Activated CD4-positive, alpha-beta T cell treated with anti-CD3 and anti-CD28 coated beads, Interleukin-2, Interleukin-6, amounts not matched to agents 100 ng/mL and 50 ng/mL, durations not matched to agents 16 hours and 8 hours (primary cell): ENCODE results near the gene FADS2.
A peak's percentile ranks its signal among the peaks of the same experiment; 100 is the strongest.
"Not testable (repeated sequence)": the region's sequence is repeated elsewhere in the genome, so short reads cannot be mapped to it uniquely, and the experiment has no call there.

Source experiments
- DNase-seq: peaks from one replicate; pipeline ENCODE4 v3.0.0-alpha.2; 2020

The FADS2 gene

DNA sequence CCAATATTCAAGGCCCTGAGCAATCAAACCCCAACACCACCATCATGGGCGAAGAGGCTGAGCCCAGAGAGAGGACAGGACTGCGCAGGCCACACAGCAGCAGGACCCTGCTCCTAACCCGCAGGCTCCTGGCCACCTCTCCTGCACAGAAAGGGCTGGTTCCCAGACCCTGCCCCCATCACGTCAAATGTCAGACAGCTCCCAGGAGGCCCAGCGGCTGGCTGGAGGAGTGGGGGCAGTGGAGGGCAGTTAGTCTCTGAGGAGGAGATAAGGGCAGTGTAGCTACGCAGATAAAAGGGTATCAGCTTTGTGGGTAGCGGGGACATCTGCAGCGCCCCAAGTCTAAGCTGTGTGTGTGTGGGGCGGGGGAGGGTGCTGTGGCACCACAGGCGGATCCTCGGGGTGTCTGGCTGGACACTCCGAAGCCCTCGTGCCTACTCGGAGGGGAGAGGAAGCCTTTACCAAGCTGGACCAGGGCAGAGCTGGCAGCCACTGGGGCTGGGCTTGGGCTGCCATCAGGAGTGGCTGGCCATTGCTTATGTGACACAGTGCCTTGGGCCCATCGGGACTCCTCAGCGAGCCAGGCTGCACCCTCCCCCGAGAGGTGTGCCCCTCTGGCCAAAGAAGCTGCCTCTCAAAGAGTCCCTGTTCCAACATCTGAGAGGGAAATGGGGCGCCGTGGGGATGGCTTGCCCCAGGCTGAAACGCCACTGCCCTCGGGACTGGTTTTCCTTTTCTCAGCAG, 41.8 kb downstream of the FADS2 start:
- DNase-seq = no peak

DNA sequence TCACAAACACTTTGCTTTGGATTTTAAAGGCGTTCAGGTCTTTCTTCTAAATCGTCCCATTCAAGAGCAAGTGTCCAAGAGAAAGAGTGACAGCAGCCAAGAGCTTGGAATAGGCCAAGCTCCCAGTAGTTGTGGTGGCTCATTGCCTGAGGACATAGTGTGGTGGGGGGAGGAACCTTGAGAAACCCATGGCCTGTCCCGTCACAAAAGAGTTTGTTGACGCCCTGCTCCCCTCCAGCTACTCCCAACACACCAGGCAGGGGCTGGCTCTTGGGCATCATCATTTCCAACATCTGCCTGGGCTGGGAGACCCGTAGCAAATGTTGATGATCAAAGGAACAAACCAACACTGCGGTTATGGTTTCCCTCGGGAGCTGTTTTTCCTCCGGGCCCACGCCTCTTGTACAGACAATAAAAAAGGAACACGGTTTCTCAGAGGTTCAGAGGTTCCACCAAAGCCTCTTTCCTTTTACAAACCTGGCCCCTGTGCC, 42.5 kb downstream of the FADS2 start:
- no peak for DNase-seq

GRCh38 chr11:61871158-61871597, 43.1 kb downstream of the FADS2 start:
- peak; percentile 79 for DNase-seq

DNA sequence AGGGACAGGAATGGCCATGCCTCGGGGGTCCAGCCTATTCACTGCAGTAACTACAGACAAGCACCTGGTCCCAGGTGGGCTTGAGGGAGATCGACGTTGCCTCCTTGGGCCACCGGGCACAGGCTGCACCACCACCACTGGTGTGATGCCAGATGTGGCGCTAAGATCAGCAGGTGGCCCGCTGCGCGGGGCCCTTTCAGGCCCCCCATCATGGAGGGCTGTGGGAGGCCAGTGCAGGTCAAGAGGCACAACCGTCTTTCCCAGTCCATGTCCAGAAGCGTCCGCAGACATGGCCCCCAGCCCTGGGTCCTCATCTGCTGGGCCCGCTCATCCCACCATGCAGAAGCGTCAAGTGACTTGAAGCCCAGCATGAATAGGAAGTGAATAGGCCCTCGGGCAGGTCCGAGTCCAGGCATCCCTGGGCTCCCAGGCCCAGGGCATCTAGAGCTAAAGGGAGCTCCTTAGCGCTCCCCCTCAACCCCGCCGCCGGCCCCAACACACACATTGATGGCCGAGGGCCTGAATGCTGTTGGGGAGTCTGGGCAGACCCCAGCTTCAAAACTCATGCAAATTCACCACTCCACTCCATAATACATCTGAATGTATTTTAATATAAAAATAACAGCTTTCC, 45.0 kb downstream of the FADS2 start:
- DNase-seq = no peak

GRCh38 chr11:61873588-61874376, 45.7 kb downstream of the FADS2 start:
- DNase-seq = no peak

- DNase-seq = no peak
Measured at GRCh38 chr11:61874377-61874809, 46.3 kb downstream of the FADS2 start.

GRCh38 chr11:61874853-61875252, 46.8 kb downstream of the FADS2 start:
- DNase-seq = no peak

DNA sequence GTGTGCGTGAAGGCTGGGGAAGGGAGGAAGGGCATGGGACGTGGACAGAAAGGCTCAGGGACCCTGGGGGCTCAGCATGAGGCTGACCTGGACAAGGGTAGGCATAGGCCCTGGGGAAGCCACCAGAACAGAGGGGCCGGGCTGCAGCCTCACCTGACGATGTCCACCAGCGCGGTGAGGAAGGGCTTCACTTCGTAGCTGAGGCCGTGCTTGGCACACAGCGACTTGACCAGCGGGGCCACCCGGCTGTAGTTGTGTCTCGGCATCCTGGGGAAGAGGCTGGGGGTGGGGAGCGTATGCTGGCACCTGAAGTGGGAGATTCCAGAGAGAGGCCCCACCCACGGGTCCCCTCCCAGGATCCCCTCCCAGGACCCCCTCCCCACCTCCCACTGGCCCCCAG, 47.6 kb downstream of the FADS2 start:
- no peak for DNase-seq

DNA sequence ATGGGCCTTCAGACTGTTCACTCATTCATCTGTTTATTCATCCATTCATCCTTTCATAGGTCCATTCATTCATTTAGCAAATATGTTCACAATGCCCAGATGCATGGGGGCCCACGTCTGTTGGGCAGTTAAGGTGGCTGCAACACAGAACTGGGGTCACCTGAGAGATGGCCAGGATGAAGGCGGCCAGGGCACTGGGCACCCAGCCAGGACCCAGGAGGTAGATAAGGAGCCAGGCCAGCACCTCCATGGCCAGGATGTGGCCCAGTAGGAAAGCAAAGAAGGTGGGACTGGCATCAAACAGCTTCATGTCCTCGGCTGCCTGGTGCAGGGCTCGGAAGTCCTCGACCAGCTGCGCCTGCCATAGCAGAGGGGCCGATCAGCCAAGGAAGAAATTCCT, 51.1 kb downstream of the FADS2 start:
- no peak for DNase-seq

GRCh38 chr11:61880031-61880430, 51.9 kb downstream of the FADS2 start:
- no peak for DNase-seq

DNA sequence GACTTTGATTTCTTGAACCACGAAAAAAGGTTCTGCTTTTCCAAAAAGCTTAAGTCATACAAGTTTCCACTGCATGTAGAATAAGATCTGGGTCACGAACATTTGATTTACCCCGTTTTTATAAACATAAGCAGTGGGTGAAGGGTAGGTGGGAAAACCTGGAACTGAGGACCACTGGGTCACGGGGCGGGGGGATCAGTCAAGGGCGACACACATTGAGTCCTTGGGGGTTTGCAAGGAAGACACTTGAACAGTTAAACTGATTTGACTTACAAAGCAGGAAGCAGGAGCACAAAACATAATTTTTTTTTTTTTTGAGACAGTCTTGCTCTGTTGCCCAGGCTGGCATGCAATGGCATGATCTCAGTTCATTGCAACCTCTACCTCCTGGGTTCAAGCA, 52.4 kb downstream of the FADS2 start:
- DNase-seq = no peak

GRCh38 chr11:61881397-61881796, 53.3 kb downstream of the FADS2 start:
- DNase-seq = no peak

- DNase-seq = not testable (repeated sequence)
Measured at GRCh38 chr11:61882267-61882666, 54.2 kb downstream of the FADS2 start.

DNA sequence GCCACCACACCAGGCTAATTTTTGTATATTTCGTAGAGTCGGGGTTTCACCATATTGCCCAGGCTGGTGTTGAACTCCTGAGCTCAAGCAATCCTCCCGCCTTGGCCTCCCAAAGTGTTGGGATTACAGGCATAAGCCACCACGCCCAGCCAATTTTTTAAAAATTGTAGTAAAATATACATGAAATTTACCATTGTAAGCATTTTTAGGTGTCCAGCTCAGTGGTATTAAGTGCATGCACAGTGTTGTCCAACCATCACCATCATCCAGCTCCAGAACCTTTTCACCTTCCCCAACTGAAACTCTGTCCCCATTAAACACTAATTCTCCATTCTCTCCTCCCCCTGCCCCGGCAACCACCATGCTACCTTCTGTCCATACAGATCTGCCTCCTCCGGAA, 54.8 kb downstream of the FADS2 start:
- DNase-seq = no peak

DNA sequence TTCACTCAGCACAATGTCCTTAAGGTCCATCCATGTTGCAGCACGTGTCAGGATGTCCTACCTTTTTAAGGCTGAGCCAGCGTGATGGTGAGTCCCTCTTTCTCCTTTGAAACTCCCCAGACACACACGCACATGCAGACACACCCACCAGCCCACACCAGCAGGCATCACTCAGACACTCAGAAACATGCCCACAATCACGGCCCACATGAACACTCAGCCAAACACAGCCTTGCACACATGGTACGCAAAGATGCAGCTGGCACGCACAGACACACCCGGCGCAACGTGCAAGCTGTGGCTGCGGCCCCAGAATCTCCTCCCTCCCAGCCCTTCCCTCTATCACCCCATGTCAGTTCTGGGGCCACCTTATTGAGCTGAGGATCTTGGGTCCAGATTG, 55.2 kb downstream of the FADS2 start:
- no peak for DNase-seq

GRCh38 chr11:61883947-61884346, 55.8 kb downstream of the FADS2 start:
- no peak for DNase-seq

DNA sequence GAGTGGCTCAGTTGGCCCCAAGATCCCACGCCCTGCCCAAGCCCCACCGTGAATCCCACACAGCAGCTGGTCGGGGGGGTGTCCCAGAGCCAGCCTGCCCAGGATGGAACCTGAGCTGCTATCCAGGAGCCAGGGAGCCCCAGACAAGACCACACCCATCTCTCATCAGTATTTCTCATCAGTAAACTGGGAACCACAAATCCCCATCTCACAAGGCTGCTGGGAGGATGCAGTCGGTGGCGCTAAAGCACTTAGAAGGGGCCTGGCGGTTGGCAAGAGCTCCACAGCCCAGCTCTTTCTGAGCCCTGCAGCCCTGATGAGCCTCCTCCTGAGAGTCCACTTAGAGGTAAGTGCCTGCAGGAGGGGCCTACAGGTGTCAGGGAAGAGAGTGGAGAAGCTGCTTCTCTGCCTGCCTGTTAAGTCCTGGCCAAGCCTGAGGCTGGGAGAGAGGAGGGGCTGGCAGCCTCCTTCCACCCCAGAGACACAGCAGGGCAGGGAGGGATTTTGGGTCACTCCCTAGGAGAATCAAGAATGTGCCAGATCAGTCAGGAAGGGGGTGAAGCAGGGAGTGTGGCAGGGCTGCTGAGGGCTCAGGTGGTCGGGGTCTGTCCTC, 57.2 kb downstream of the FADS2 start:
- DNase-seq = no peak

DNA sequence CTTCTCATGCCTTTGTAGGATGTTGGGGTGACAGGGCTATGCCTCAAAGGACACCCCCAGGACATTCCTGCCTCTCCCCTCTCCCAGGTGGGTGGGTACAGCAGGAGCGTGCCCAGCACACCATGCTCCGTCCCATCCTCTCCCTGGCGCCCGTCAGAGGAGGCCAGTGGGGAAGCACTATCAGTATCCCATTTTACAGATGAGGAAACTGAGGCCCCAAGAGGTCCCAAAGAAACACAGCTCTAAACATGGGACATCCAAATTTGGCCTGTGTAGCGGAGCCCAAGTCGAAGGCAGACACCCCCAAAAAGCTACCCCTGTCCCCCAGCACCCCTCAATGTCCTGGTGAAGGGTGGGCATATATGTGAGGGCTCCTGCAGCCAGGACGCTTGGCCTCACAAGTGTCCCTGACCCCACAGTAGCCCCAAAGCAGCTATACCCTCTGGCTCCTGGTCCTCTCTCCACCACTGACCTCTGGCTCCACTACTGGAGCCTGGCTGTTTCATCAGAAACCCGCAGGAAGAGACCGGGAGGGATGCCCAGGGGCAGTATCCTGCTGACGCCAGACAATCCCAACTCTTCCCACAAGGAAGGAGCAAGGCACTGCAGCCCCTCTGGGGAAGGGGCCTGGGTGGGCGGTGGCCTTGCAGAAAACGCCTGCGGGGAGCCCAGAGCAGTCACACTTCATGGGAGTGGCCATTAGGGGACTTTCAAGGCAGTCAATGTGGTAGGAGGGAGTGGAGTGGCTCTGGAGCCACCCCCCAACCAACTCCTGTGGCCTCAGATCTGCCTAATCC, 57.9 kb downstream of the FADS2 start:
- DNase-seq = no peak

DNA sequence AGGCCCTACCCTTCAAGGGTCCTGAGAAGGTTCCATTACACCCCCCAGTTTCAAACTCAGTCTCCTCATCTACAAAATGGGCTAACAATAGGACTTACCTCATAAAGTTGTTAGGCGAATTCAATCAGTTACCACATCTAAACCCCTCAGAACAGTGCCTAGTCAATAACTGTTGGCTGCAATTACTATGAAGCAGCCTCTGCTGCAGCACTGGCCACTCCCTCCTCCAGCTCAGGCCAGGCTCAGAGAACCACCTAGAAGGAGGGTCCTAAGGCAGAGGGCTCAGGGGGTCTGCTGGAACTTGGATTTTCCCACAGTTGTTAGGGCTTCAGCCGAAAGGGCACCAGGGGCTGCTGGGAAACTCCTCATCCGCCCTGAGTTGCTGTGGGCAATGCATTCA, 58.5 kb downstream of the FADS2 start:
- no peak for DNase-seq

GRCh38 chr11:61887839-61888494, 59.9 kb downstream of the FADS2 start:
- no peak for DNase-seq

- no peak for DNase-seq
Measured at GRCh38 chr11:61888590-61888989, 60.5 kb downstream of the FADS2 start.

DNA sequence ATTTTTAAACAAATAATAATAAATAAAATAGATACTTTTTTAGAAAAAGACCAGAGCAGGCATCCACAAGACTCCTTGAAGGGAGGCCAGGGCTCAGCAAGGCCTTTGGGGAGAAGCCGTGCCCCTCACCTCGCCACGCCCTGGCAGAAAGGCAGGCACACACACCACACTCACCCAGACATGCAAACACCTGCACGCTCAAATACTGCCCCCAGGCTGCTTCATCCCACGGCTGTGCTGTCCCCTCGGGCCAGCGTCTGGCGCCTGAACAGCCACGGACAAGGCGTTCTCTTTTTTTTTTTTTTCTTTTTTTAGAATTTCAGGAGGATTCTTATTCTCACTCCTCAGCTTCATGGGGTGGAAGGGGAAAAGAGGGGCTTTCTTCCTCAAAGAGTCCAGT, 61.7 kb downstream of the FADS2 start:
- DNase-seq = no peak
